ENCODE data around the gene MRPS31. TPM values are rescaled to one million over a fixed set of nuclear protein-coding genes. Genes with fewer than 3 reads are reported as not detected.

MRPS31 gene
- total RNA-seq, 1 experiment from 2014 or later = 15.3 TPM

- CTCF ChIA-PET = no interaction called here
- intact Hi-C loops (cut with micrococcal nuclease; ENCODE audit: unreplicated experiment) = no loop called here
- Mint-ChIP-seq H3K27ac (ENCODE audit: unreplicated experiment) (no peak overlapping the region), H3K4me3 (ENCODE audit: low read depth, unreplicated experiment) (no peak overlapping the region), H3K9me3 (ENCODE audit: low read depth, unreplicated experiment) (no peaks in the 10 kb centered on the region), H3K27me3 (ENCODE audit: unreplicated experiment) (no peaks in the 10 kb centered on the region), H3K4me1 (ENCODE audit: low read depth, unreplicated experiment) (peaks cover 19% of the 10 kb centered on the region), H3K36me3 (ENCODE audit: insufficient read depth, unreplicated experiment) (no peaks in the 10 kb centered on the region)
- no TSS peak for BruUV-seq (replicated peaks)
- TF ChIP-seq CTCF (IDR thresholded peaks at IDR 0.05; ENCODE audit: unreplicated experiment) = no peak
- DNase-seq = no peak
Observed at GRCh38 chr13:40780822-40781401, 9.9 kb upstream of the MRPS31 start.

- H3K36me3 Mint-ChIP-seq (ENCODE audit: insufficient read depth, unreplicated experiment) = no peaks in the 10 kb centered on the region
- no peak overlapping the region for H3K4me3 Mint-ChIP-seq (ENCODE audit: low read depth, unreplicated experiment)
- intact Hi-C loops (cut with micrococcal nuclease; ENCODE audit: unreplicated experiment) = loop anchor here (10.0 kb wide), 1 partner anchor 1005 kb away; no protein-coding TSS in a partner anchor
- DNase-seq = no peak
- no peak overlapping the region for H3K27ac Mint-ChIP-seq (ENCODE audit: unreplicated experiment)
- no peaks in the 10 kb centered on the region for H3K9me3 Mint-ChIP-seq (ENCODE audit: low read depth, unreplicated experiment)
- TF ChIP-seq CTCF (IDR thresholded peaks at IDR 0.05; ENCODE audit: unreplicated experiment) = no peak
- H3K4me1 Mint-ChIP-seq (ENCODE audit: low read depth, unreplicated experiment) = peaks cover 17% of the 10 kb centered on the region
- H3K27me3 Mint-ChIP-seq (ENCODE audit: unreplicated experiment) = no peaks in the 10 kb centered on the region
- CTCF ChIA-PET = interaction anchor here (0.6 kb wide), 1 partner anchor 1816 kb away, joined by 3 read pairs; no protein-coding TSS in a partner anchor
- BruUV-seq (replicated peaks) = no TSS peak
Observed at GRCh38 chr13:40779796-40780285, 8.9 kb upstream of the MRPS31 start.

- no peak for DNase-seq
- intact Hi-C loops (cut with micrococcal nuclease; ENCODE audit: unreplicated experiment) = loop anchor here (10.0 kb wide), 1 partner anchor 1004 kb away; no protein-coding TSS in a partner anchor
- no peak overlapping the region for H3K4me3 Mint-ChIP-seq (ENCODE audit: low read depth, unreplicated experiment)
- no peak overlapping the region for H3K27ac Mint-ChIP-seq (ENCODE audit: unreplicated experiment)
- no peaks in the 10 kb centered on the region for H3K36me3 Mint-ChIP-seq (ENCODE audit: insufficient read depth, unreplicated experiment)
- no peaks in the 10 kb centered on the region for H3K27me3 Mint-ChIP-seq (ENCODE audit: unreplicated experiment)
- H3K4me1 Mint-ChIP-seq (ENCODE audit: low read depth, unreplicated experiment) = peaks cover 17% of the 10 kb centered on the region
- H3K9me3 Mint-ChIP-seq (ENCODE audit: low read depth, unreplicated experiment) = no peaks in the 10 kb centered on the region
- no TSS peak for BruUV-seq (replicated peaks)
- TF ChIP-seq CTCF (IDR thresholded peaks at IDR 0.05; ENCODE audit: unreplicated experiment) = no peak
- CTCF ChIA-PET = no interaction called here
Observed at GRCh38 chr13:40779049-40779448, 8.1 kb upstream of the MRPS31 start.

- H3K27me3 Mint-ChIP-seq (ENCODE audit: unreplicated experiment) = no peaks in the 10 kb centered on the region
- no peak overlapping the region for H3K27ac Mint-ChIP-seq (ENCODE audit: unreplicated experiment)
- intact Hi-C loops (cut with micrococcal nuclease; ENCODE audit: unreplicated experiment) = loop anchor here (1.0 to 10.0 kb wide), 4 partner anchors 144 to 1093 kb away; no protein-coding TSS in a partner anchor
- CTCF ChIA-PET = interaction anchor here (0.9 to 1.3 kb wide), 4 partner anchors 10 to 215 kb away, joined by 3 to 4 read pairs (median 3); partner anchors contain the start of gene SLC25A15
- H3K4me3 Mint-ChIP-seq (ENCODE audit: low read depth, unreplicated experiment) = peak overlapping the region; percentile 15
- no peaks in the 10 kb centered on the region for H3K36me3 Mint-ChIP-seq (ENCODE audit: insufficient read depth, unreplicated experiment)
- BruUV-seq (replicated peaks) = no TSS peak
- no peak for DNase-seq
- H3K4me1 Mint-ChIP-seq (ENCODE audit: low read depth, unreplicated experiment) = peaks cover 17% of the 10 kb centered on the region
- no peak for TF ChIP-seq CTCF (IDR thresholded peaks at IDR 0.05; ENCODE audit: unreplicated experiment)
- no peaks in the 10 kb centered on the region for H3K9me3 Mint-ChIP-seq (ENCODE audit: low read depth, unreplicated experiment)
Observed at GRCh38 chr13:40777809-40778175, 6.8 kb upstream of the MRPS31 start.

Measured in Calu3 (cell line).